ENCODE results near the gene BCKDHA.

DNA sequence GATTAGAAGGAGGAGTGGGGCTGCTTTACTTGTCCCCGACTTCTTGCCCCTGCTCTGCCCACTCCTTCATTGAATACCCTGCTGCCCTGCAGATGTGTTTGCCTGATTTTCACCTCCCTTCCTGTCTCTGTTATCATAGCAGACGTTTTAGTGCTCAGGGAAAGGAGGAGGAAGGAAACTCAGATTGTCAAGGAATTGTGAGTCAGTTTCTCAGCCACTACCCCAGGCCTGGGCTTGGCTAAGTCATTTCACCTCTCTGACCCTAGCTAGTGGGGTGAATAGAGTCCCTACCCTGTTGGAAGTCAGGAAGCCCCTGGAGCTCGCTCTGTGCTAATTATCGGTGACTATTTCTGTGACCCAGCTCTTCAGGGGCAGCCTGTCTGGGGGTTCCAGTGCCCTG lies 3.9 kb downstream of the BCKDHA start:
- TF ChIP-seq, protein P1, sequence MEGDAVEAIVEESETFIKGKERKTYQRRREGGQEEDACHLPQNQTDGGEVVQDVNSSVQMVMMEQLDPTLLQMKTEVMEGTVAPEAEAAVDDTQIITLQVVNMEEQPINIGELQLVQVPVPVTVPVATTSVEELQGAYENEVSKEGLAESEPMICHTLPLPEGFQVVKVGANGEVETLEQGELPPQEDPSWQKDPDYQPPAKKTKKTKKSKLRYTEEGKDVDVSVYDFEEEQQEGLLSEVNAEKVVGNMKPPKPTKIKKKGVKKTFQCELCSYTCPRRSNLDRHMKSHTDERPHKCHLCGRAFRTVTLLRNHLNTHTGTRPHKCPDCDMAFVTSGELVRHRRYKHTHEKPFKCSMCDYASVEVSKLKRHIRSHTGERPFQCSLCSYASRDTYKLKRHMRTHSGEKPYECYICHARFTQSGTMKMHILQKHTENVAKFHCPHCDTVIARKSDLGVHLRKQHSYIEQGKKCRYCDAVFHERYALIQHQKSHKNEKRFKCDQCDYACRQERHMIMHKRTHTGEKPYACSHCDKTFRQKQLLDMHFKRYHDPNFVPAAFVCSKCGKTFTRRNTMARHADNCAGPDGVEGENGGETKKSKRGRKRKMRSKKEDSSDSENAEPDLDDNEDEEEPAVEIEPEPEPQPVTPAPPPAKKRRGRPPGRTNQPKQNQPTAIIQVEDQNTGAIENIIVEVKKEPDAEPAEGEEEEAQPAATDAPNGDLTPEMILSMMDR (IDR thresholded peaks at IDR 0.05; ENCODE audit: insufficient read depth, low read length) = no peak
- TF ChIP-seq REST (IDR thresholded peaks at IDR 0.05; ENCODE audit: insufficient replicate concordance, low read depth) = no peak
